ENCODE data around the gene PRKCH. TPM values are rescaled to one million over a fixed set of nuclear protein-coding genes. Genes with fewer than 3 reads are reported as not detected.

PRKCH gene
- total RNA-seq, 3 donors from 2014 or later (not counting 1 experiment from before 2014, with no cell fraction given), result 610 to 756 (median 618) TPM

- Mint-ChIP-seq H3K4me1 (peaks cover 90 to 96% of the 10 kb centered on the region in 2 donors), H3K36me3 (peaks cover 9% of the 10 kb centered on the region), H3K9me3 (no peaks in the 10 kb centered on the region), H3K27me3 (ENCODE audit: low read depth in 2 of 2) (no peaks in the 10 kb centered on the region), H3K4me3 (peak overlapping the region; percentile 92), H3K27ac (no peak overlapping the region)
- intact Hi-C loops (cut with micrococcal nuclease), result loop anchor here (5.0 kb wide), 1 partner anchor 36 kb away; no protein-coding TSS in a partner anchor
- H3K27ac ChIP-seq (ENCODE audit: low read length), result peak overlapping the region; percentile 74
- ATAC-seq (peak in 1 of 3 donors; percentile 25), DNase-seq (peak in 1 of 2 donors; percentile 54)
- H3K4me3 ChIP-seq (ENCODE audit: low read length), result no peak overlapping the region
- no peaks in the 10 kb centered on the region for H3K27me3 ChIP-seq (ENCODE audit: control insufficient read depth, insufficient read depth, low read length)
- no peak for TF ChIP-seq CTCF (IDR thresholded peaks at IDR 0.05)
- H3K4me1 ChIP-seq (ENCODE audit: control insufficient read depth, insufficient read depth, low read length), result peaks cover 79% of the 10 kb centered on the region
- peaks cover 3% of the 10 kb centered on the region for H3K36me3 ChIP-seq (ENCODE audit: control insufficient read depth, insufficient read depth, low read length)
- no peaks in the 10 kb centered on the region for H3K9me3 ChIP-seq (ENCODE audit: control insufficient read depth, insufficient read depth, low read length)
- 57% methylated on average over 6 of the region's 6 CpGs for WGBS (ENCODE audit: insufficient coverage)
Measured at GRCh38 chr14:61438036-61438435, 116.7 kb downstream of the PRKCH start.

- Mint-ChIP-seq H3K27ac (no peak overlapping the region), H3K4me3 (peak overlapping the region; percentile 92), H3K4me1 (peaks cover 90 to 96% of the 10 kb centered on the region in 2 donors), H3K9me3 (no peaks in the 10 kb centered on the region), H3K27me3 (ENCODE audit: low read depth in 2 of 2) (no peaks in the 10 kb centered on the region), H3K36me3 (peaks cover 9% of the 10 kb centered on the region)
- H3K4me3 ChIP-seq (ENCODE audit: low read length), result no peak overlapping the region
- ATAC-seq, result peak; percentile 16 to 33 (median 18)
- peaks cover 3% of the 10 kb centered on the region for H3K36me3 ChIP-seq (ENCODE audit: control insufficient read depth, insufficient read depth, low read length)
- WGBS (ENCODE audit: insufficient coverage), result 43% methylated on average over 1 of the region's 2 CpGs
- H3K9me3 ChIP-seq (ENCODE audit: control insufficient read depth, insufficient read depth, low read length), result no peaks in the 10 kb centered on the region
- intact Hi-C loops (cut with micrococcal nuclease), result loop anchor here (5.0 kb wide), 1 partner anchor 36 kb away; no protein-coding TSS in a partner anchor
- H3K27me3 ChIP-seq (ENCODE audit: control insufficient read depth, insufficient read depth, low read length), result no peaks in the 10 kb centered on the region
- H3K4me1 ChIP-seq (ENCODE audit: control insufficient read depth, insufficient read depth, low read length), result peaks cover 76% of the 10 kb centered on the region
- TF ChIP-seq CTCF (IDR thresholded peaks at IDR 0.05), result no peak
- peak overlapping the region; percentile 74 for H3K27ac ChIP-seq (ENCODE audit: low read length)
- DNase-seq, result no peak
Measured at GRCh38 chr14:61438497-61438859, 117.1 kb downstream of the PRKCH start.

GRCh38 chr14:61438860-61439765 is 117.7 kb downstream of the PRKCH start:
- intact Hi-C loops (cut with micrococcal nuclease), result loop anchor here (5.0 kb wide), 1 partner anchor 37 kb away; no protein-coding TSS in a partner anchor
- Histone ChIP-seq H3K9me3 (ENCODE audit: control insufficient read depth, insufficient read depth, low read length) (no peaks in the 10 kb centered on the region), H3K4me1 (ENCODE audit: control insufficient read depth, insufficient read depth, low read length) (peaks cover 78% of the 10 kb centered on the region), H3K4me3 (ENCODE audit: low read length) (no peak overlapping the region), H3K27ac (ENCODE audit: low read length) (peak overlapping the region; percentile 74), H3K27me3 (ENCODE audit: control insufficient read depth, insufficient read depth, low read length) (no peaks in the 10 kb centered on the region), H3K36me3 (ENCODE audit: control insufficient read depth, insufficient read depth, low read length) (peaks cover 3% of the 10 kb centered on the region)
- Mint-ChIP-seq H3K4me1 (peaks cover 92 to 96% of the 10 kb centered on the region in 2 donors), H3K27me3 (ENCODE audit: low read depth in 2 of 2) (no peaks in the 10 kb centered on the region), H3K27ac (no peak overlapping the region), H3K36me3 (peaks cover 9% of the 10 kb centered on the region), H3K4me3 (peak overlapping the region; percentile 92), H3K9me3 (no peaks in the 10 kb centered on the region)
- peak; percentile 25 to 49 (median 40) for ATAC-seq
- DNase-seq, result peak in 1 of 2 donors; percentile 78
- WGBS (ENCODE audit: insufficient coverage), result 16% methylated on average over 12 of the region's 12 CpGs
- TF ChIP-seq CTCF (IDR thresholded peaks at IDR 0.05), result no peak

All from natural killer cell (primary cell).